GM18870 (cell line): ENCODE measurements around the gene CASP1.

Experiments
- ATAC-seq: cut with Tn5 transposase; IDR thresholded peaks from one replicate; pipeline ENCODE4 v1.9.1; 2021; ENCODE audit warnings: moderate library complexity; ENCODE audit not compliant: unreplicated experiment

Gene CASP1

GRCh38 chr11:104995001-104995408 lies 39.9 kb downstream of the CASP1 start:
- no peak for ATAC-seq

GRCh38 chr11:104992781-104993180 lies 42.2 kb downstream of the CASP1 start:
- ATAC-seq: no peak

- ATAC-seq: no peak
Observed at GRCh38 chr11:104991994-104992393, 43.0 kb downstream of the CASP1 start.

- ATAC-seq: no peak
Observed at GRCh38 chr11:104984808-104985207, 50.1 kb downstream of the CASP1 start.

- no peak for ATAC-seq
Observed at GRCh38 chr11:104979839-104980238, 55.1 kb downstream of the CASP1 start.
